ENCODE results near the gene CSRP3.

DNA sequence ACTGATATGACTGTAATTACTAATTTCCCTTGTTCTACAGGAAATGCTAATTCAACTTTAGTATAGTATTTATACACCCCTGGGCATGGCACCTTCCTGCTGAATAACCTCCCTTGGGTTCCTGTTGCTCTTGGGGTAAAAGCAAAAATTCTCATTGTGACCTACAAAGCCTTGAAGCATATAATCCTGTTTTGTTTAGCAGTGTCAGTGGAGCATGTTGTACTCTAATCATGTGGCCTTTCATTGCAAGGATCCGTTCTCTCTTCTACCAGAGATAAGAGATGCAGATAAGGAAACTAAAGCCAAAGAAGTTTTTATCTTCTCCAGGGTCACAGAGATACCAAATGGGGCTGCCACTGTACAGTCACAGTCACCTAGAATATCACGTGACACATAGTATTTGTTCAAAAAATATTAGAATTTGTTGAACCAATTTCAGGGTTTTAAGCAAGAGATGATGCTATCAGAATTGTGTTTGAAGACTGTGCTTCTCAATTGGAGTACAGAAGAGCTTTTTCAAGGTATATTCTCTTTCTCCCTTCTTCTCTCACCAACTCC is 25.1 kb downstream of the CSRP3 start:
- TF ChIP-seq, protein P1, sequence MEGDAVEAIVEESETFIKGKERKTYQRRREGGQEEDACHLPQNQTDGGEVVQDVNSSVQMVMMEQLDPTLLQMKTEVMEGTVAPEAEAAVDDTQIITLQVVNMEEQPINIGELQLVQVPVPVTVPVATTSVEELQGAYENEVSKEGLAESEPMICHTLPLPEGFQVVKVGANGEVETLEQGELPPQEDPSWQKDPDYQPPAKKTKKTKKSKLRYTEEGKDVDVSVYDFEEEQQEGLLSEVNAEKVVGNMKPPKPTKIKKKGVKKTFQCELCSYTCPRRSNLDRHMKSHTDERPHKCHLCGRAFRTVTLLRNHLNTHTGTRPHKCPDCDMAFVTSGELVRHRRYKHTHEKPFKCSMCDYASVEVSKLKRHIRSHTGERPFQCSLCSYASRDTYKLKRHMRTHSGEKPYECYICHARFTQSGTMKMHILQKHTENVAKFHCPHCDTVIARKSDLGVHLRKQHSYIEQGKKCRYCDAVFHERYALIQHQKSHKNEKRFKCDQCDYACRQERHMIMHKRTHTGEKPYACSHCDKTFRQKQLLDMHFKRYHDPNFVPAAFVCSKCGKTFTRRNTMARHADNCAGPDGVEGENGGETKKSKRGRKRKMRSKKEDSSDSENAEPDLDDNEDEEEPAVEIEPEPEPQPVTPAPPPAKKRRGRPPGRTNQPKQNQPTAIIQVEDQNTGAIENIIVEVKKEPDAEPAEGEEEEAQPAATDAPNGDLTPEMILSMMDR (IDR thresholded peaks at IDR 0.05; ENCODE audit: low read length), result no peak
- no peak for TF ChIP-seq EZH2 (IDR thresholded peaks at IDR 0.05; ENCODE audit: borderline replicate concordance, low read length)

Measured in OCI-LY1 (cell line).